Fibroblast of lung (primary cell): ENCODE measurements around the gene GPATCH3.

Experiments
- EZH2 ChIP-seq: IDR thresholded peaks from 2 replicates; pipeline ENCODE4 v1.5.1; 2012; ENCODE audit warnings: low read length, control low read depth, mild to moderate bottlenecking; ENCODE audit errors: missing control alignments
- TF ChIP-seq, protein P1 (sequence below), 2 donors: IDR thresholded peaks in 1 of 2; conservative IDR thresholded peaks in 1 of 2; 1 replicate in 1 of 2; 2 replicates in 1 of 2; pipeline ENCODE4 v1.5.1; 2011 to 2012; ENCODE audit warnings: low read length in 2 of 2, control low read depth in 1 of 2, inconsistent platforms in 1 of 2, low read depth in 1 of 2, mild to moderate bottlenecking in 1 of 2

DNA sequence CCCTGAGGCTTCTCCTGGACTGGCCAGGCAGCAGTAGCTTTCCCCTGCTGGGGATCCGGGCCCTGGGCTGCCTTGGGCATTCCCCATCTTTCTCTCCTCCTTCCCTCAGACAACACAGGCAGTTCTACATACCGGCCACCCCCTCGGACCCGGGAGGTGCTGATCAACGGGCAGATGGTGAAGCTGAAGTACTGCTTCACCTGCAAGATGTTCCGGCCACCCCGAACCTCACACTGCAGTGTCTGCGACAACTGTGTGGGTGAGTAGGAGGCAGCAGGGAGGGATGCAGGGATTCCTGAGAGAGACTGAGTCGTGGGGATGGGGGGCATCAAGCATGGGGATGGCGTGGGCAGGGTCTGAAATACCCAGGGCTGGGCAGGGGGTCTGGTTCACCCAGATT lies 51.8 kb downstream of the GPATCH3 start:
- TF ChIP-seq, protein P1, sequence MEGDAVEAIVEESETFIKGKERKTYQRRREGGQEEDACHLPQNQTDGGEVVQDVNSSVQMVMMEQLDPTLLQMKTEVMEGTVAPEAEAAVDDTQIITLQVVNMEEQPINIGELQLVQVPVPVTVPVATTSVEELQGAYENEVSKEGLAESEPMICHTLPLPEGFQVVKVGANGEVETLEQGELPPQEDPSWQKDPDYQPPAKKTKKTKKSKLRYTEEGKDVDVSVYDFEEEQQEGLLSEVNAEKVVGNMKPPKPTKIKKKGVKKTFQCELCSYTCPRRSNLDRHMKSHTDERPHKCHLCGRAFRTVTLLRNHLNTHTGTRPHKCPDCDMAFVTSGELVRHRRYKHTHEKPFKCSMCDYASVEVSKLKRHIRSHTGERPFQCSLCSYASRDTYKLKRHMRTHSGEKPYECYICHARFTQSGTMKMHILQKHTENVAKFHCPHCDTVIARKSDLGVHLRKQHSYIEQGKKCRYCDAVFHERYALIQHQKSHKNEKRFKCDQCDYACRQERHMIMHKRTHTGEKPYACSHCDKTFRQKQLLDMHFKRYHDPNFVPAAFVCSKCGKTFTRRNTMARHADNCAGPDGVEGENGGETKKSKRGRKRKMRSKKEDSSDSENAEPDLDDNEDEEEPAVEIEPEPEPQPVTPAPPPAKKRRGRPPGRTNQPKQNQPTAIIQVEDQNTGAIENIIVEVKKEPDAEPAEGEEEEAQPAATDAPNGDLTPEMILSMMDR (conservative IDR thresholded peaks at IDR 0.05 in 1 of 2, IDR thresholded peaks at IDR 0.05 in 1 of 2; ENCODE audit: low read depth in 1 of 2, low read length in 2 of 2) = no peak
- TF ChIP-seq EZH2 = no peak
